Measurements from ENCODE around the gene PPT2.
A peak's percentile ranks its signal among the peaks of the same experiment; 100 is the strongest.
"Not testable (repeated sequence)": the region's sequence is repeated elsewhere in the genome, so short reads cannot be mapped to it uniquely, and the experiment has no call there.

The PPT2 gene

DNA sequence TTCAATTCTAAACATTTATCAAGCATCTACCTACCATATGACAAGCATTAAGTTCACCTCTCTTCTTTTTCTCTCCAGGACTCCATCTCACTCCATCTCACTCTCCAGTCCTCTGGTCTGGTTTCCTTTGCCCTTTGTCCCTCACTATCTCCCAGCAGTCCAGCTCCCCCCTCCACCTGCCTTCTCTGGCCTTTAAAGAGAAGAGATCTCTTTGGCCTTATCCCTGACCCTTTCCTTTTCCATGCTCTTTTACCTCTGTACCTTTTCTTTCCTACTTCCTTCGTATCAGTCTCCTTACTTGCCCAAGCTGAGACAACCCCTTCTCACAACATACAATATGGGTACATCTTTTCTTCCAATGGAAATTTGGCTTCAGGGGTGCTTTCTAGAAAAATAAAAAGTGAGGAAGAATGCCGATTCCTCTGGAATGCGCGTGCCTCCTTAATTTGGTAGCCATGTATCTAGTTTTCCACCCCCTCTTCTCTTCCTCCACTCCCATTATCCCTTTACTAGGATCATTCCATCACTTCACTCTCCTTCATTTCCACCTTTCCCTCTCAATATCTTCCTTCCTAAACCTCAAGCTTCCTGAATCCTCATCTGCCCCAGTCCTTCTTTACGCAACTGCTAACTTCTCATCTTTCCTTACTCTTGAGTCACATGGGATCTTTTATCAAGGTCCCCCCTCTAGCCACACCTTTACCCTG is 22.7 kb downstream of the PPT2 start:
- DNase-seq (ENCODE audit: low read depth in 2 of 2) = no peak

DNA sequence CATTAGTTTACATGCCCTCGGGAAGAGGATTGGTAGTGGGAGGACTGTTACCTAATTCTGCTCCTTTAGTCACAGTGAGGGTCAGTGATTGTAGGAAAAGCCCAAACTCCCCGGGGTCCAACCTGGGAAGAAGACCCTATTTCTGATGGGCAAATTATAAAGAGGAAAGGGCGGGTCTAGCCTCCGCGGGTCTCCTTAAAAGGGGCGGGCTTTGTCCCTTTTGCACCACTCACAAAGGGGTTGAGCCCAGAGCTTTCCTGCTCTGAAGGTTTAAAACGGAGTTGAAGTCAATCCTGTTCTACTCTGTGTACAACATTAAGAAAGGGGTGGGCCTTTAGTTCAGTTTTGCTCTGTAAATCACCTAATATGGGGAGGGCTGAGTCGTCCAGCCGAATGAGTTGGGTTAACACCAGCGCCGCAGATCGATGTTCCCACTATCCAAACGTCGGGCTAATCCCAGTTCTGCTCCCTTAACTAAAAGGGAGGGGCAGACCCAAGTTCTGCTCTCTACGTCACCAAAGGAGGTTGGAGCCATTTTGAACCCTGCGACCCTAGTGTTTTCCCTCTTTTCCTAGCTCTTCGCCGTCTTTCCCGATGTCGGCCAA is 23.3 kb downstream of the PPT2 start:
- no peak for DNase-seq (ENCODE audit: low read depth in 2 of 2)

DNA sequence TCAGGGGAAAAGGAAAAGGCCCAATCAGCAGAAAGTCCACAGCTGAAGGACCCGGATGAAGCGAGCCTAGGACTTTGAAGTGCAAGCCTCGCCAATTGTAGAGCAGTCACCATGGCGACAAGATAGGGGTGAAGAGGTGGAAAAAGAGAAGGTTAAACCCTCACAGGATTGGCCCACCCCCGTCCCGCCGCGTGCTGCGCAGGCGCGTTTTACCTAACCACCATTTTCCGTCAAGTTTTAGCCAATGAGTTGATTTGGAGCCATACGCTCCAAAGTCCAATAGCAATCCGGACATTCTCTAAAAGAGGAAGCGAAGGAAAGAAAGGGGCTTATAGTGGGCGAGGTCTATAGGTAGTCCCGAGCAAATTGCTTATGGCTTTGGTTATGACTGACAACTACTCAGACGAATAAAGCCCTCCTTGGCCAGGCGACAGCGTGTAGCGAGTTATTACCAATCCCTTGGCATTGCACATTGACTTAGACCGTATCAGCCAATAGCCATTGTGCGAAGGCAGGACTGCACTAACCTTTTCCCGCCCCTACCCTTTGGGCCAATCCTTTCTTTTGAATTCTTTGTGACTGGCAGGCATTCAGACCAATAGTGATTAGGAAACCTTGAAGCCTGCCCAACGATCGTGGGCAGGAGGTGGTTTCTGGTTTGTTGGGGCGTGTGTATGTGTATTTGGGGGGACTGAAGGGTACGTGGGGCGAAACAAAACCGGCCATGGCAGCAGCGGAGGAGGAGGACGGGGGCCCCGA is 24.0 kb downstream of the PPT2 start, which contains the start of gene RNF5:
Gene RNF5, plus strand, starts transcription at position 618 of the 759 bp plus-strand sequence. Its CDS starts 107 bp downstream, at position 725.
- DNase-seq (ENCODE audit: low read depth in 2 of 2) = peak; percentile 78 to 79

DNA sequence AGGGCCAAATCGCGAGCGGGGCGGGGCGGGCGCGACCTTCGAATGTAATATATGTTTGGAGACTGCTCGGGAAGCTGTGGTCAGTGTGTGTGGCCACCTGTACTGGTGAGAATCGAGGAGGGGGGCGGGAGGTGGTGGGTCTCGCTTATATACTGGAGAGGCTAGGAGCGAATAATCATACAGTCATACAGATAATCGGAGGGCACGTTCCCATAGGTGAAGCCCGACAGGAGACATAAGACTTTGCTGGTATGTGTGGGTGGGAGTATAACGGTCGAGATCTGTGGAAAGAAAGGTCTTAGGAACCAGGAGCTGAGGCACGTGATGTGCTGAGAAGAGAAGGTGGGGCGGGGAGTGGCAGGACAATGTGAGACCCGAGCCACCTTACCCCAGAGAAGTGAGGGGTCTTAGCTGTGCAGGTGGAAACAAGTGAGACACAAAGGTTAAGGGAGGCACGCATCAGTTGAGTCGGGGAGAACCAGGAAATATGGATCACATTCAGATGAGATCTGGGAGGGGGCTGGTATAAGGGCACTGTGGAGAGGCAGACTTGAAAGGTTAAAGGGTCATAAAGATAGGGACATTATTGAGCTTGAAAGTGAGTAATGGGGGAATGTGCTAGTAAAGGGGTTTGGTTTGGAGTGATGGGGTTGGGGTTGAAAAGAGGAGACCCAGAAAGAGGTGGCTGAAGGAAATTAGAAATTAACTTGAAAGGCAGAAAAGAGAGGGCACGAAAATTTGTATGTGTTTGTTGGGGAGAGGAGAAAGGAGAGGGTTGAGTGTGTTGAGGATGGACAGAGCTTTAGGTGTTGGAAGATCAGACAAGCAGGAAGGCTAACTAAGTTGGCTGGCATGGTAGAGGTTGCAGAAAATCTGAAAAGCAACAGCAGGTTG is 24.9 kb downstream of the PPT2 start:
- no peak for DNase-seq (ENCODE audit: low read depth in 2 of 2)

DNA sequence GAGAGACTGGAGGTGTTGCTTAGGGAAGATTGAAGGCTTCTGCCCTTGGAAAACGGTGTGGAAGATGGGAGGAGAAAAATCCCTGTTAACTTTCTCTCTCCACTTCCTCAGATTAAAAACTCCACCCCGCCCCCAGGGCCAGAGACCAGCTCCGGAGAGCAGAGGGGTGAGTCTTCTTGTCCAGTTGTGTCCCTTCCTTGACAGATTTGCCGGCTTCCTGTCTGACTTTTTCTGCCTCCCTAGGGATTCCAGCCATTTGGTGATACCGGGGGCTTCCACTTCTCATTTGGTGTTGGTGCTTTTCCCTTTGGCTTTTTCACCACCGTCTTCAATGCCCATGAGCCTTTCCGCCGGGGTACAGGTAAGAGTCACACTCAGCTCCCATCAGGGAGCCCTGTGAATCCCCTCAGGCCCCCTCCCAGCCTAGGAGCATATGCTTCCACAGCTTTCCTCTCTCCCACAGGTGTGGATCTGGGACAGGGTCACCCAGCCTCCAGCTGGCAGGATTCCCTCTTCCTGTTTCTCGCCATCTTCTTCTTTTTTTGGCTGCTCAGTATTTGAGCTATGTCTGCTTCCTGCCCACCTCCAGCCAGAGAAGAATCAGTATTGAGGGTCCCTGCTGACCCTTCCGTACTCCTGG is 25.9 kb downstream of the PPT2 start:
- DNase-seq (ENCODE audit: low read depth in 2 of 2) = no peak

DNA sequence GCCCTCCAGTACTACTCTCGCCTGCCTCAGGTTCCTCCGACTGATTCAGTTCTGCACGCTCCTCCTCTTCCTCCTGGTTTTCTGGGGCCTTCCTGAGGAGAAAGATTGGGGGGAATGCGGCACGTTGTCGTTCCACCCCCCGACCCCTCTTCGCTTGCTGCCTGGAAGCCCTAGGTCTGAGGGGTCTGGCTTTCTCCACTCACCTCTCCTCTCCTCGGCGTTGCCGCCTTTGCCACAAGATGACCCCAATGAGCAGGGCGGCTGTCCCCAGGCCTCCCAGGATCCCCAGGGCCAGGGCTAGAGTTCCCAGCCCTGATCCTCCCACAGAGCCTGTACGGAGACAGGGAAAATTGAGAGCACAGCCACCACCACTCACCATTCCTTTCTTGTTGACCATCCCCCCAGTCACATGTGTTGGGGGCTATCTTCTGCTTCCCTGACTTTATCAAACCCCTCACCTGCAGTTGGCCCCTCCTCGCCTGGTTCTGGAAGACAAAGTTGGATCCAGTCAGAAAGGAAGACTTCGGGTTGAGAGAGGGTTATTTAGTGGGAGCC is 27.3 kb downstream of the PPT2 start:
- no peak for DNase-seq (ENCODE audit: low read depth in 2 of 2)

DNA sequence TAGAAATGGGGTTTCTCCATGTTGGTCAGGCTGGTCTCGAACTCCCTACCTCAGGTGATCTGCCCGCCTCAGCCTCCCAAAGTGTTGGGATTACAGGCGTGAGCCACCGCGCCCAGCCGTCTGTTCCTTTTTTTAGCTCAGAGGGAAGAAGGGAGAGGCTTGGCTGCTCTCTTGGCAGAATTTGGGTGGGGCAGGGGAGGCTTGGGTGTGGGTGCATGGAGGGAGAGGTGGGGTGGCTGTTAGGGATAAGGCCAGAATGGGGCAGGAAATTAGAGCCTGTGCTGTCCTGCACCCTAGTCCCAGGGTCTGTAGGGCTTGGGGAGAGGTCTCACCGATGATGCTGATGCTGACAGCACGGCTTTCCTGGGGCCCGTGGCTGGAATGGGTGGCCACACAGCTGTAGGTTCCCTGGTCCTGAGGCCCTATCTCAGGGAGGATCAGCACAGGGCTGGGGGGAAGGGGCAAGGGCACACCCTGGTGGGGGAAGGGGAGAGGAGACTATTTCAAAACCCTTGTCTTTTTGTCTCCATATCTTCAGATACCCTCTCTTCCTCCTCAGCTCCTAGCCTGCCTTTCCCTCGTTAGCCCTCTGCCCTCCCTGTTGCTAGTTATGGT is 28.1 kb downstream of the PPT2 start:
- no peak for DNase-seq (ENCODE audit: low read depth in 2 of 2)

DNA sequence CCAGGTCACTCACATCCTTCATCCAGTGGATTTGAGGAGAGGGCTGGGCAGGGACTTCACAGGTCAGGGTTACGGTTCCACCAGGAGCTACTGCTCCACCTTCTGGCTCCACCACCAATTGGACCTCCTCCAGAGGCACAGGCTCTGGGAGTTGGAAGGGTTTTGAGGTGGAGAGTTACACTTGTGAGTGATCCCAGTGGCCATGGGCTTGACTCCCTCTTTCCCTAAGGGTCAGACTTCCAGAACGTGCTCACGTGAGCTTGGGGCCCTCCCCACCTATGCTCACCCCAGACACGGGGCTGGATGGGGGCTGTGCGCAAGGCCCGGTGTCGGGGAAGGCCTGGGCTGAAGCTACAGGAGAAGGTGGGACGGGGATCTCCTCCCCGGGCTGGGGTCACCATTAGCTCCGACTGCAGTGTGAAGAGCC is 28.6 kb downstream of the PPT2 start:
- no peak for DNase-seq (ENCODE audit: low read depth in 2 of 2)

DNA sequence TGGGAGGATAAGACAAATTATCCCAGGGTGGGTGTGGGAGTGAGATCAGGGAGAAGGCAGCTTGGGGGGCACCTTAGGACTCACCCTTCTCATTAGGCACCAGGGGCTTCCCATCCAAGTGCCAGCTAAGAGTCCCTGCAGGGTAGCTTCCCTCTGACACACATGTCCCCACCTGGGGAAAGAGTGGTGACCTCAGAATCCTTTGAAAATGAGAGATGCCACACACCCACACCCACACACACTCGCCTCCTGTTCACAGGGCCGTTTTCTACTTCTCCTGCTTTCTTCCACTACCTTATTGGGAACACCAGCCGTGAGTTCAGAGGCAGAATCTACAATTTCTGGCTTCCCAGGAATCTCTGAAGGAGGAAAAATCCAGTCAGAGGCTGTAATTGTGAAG is 29.1 kb downstream of the PPT2 start:
- no peak for DNase-seq (ENCODE audit: low read depth in 2 of 2)

DNA sequence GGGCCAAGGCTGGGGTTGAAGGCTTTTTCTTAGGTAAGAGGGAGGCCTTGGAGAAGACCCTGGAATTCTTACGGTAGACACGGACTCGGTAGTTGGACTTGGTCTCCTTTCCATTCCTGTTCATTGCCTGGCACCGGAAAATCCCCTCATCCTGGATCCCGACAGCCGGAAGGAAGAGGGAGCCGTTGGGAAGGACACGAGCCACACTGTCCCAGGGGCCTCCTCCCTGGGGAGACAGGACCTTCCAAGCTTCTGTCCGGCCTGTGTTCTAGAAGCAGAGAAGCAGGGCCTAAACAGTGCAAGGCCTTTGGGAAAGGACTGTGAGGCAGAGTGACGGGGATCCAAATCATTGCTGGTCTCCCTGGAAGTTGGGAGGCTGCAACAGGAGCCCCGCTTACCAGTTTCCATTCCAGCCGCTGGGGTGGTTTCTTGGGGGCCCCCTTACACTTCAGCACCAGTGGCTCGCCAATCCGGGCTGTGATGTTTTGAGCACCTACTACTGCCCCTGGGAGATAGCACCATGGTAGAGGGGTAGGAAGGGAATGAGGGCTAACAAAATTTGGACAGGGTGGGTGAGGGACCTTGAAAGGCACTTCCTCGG is 29.6 kb downstream of the PPT2 start:
- DNase-seq (ENCODE audit: low read depth in 2 of 2) = no peak

DNA sequence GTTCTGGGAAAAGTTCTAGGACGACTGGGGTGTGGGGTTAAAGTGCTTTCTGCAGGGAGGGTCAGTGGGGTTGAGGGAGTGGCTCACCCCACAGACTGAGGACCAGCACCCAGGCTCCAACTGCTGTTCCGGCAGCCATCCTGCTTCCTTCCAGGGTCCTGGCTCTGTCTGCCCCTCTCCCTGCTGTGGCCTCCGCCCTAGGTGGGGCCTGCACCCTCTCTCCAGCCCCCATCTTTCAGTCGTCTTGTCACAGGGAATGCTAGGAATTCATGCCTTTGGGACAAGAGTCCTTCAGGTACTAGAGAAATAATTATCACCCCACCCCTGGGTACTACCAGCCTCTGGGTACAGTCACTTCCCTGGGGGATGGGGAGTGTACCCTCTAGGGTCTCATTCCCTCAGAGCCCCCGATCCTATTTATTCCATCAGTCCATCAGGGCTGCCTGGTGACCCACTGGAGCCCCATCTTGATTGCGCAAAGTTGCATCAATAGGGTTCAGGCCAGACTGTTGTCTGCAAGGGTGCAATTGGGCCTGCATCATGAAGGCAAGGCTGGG is 30.2 kb downstream of the PPT2 start, which contains the start of gene AGER:
Gene AGER, minus strand, starts transcription at position 170 of the 557 bp plus-strand sequence. Its CDS starts 31 bp downstream, at position 139.
- no peak for DNase-seq (ENCODE audit: low read depth in 2 of 2)

DNA sequence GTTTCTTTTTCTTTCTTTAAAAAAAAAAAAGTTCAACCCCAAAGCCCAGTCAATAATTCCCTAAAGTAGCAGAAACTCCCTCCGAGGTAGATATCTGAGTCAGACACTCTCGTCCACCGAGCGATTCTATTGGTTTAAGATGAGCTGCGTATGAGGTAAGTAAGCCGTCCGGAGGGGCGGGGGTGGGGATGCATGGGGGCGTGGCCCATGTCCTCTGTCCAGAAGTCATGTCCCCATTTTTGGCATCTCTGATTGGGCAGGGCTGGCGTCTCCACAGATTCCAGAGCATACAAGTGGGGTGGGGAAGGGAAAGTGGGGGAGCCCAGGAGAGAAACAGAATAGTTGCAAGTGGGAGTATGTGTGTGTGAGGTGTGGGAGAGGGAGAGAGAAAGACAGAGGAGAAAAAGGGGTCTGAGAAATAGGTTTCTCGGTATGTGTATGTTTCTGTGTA is 31.8 kb downstream of the PPT2 start:
- not testable (repeated sequence) for DNase-seq (ENCODE audit: low read depth in 2 of 2)

DNA sequence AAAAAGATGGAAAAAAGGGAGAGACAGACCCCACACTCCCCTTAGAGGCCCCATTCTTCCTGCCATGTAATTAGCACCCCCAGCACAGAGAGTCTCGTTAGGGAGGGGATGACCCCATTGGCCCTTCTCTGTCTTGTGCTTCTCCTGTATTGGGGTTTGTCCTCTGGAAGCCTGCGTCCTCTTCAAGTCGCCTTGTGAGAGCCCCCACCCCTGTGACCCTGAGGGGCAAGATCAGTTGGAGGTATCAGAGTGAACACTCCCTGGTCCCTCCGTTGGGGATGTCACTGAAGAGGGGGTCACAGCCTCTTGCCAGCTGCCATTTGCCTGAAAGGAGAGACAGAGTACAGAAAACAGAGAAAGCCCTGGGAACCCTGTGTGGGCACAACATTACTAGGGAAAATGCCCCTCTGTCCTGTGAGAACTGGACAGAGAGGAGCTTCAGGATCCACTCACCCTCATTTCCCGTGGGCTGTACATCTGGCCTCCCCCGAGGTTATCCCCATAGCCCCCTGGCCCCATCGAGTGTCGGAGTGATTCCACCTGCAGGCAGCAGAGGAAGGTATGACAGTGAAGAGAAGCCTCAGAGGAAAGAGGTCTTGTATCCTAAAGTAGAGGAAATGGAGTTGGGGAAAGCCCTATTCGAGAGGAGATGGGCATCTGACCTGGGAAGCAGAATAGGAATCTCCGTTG is 32.4 kb downstream of the PPT2 start:
- not testable (repeated sequence) for DNase-seq (ENCODE audit: low read depth in 2 of 2)

DNA sequence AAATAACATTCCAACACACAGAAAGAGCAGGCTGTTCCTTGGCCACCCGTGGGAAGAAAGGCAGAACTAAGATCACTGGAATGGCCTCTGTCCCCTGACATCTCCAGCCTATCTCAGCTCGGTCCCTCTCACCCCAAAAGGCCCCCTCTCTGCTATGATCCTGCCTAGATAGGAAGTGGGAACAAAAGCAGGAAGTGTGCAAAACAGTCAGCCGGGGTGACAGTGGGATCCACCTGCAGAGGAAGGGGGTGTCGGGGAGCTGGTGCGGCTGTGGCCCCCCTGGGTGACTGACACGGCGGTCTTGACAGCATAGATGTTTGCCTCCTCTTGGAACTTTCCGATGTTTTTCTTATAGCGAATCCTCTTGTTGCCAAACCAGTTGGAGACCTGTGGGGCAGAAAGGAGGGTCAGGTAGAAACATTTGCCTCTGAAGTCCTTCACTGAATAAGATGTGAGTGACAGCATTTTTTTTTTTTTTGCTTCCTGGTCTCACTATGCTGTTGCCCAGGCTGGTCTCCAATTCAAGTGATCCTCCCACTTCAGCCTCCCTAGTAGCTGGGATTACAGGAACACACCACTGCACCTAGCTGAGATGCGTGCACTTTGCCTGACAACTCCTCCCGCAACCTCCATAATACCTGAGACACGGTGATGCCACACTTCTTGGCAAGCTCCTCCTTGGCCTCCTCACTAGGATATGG is 33.2 kb downstream of the PPT2 start:
- no peak for DNase-seq (ENCODE audit: low read depth in 2 of 2)

DNA sequence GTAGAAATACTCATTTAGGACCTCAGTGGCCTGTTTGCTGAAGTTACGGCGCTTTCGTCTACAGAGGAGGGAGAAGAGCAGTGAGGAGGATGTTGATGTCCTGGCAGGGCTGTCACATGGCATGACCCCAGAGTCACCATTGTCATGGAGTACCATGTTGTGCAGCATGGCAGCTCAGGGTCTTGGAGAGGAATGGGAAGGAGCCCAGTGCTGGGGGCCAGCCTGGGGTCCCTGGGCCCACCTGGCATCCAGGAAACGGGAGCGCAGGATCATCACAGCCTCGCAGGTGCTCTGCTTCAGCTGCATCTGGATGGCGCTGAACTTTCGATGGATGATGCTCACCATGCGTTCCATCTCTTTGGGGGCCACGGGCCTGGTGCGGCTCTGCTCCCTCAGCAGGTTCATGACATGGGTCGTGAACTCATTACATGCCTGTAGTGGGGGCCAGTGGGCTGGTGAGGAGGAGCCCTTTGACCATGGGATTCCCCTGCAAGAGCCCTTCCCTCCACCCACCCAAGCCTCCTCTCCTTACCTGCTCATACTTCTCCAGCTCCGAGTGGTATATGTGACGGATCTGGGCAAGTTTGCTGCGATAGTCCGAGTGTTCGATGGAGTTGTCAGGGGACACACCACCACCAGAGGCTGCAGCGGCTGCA is 33.9 kb downstream of the PPT2 start:
- DNase-seq (ENCODE audit: low read depth in 2 of 2) = not testable (repeated sequence)

DNA sequence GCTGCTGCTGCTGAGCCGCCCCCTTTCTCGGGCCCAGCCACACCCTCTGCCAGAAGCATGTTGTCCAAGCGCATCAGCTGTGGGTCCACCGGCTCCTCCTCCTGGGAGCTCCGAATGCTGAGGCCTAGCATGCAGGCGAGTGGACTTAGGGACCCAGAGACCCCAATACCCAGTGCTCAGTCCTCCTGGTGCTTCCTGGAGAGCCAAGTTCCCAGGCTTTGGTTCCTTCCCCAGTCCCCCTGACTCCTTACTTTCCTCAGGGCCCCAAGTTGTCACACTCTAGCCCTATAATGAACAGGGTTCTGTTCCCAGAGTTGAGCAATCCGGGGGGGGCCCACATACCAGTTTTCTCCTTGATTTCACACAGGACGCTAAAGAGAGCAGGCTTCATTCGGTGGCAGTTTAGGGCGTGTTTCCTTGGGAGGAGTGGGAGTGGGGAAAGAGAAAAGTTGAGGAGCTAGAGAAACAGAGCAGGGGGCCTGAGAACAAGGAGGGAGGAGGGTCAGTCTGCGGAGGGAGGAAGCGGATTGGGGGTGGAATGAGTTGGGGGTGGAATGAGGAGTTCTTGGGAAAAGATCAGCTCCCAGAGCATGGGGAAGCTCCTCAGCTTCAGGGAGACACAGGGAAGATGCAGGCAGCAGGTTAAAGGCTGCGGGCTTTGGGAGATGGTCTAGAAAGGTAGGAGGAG is 34.6 kb downstream of the PPT2 start:
- DNase-seq (ENCODE audit: low read depth in 2 of 2) = no peak

DNA sequence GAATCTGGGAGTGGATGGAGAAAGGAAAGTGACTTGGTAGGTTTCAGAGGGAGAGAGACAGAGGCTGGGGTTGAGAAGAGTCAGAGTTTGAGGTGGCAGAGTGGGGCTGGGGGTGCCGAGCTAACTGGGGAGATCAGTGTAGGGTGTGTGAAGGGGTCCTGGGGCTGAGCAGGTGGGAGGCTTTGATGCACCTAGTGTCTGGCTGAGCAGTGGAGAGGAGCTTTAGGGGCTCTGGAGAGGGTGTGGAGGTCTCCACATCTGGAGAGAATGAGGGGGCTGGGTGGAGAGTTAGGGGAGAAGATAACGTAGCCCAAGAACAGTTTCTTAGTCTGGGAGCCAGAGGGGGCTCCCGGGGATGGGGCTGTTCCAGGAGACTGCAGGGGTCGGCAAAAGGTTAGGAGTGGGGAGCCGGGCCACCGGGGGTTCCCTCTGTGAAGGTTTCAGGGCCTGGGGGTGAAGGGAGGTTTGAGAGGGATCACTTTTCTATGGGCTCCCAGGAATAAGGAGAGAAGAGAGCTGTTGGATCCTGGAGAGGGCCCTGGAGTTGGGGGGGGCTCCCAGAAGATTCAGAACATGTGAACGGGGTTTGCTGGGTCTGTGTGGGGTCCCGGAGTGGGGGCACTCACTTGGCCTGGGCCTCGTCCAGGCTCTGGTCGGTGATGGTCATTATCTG is 35.3 kb downstream of the PPT2 start:
- DNase-seq (ENCODE audit: low read depth in 2 of 2) = no peak
